ENCODE data around the gene TIMM17A.
"Not testable (repeated sequence)": the region's sequence is repeated elsewhere in the genome, so short reads cannot be mapped to it uniquely, and the experiment has no call there.

Gene TIMM17A

DNA sequence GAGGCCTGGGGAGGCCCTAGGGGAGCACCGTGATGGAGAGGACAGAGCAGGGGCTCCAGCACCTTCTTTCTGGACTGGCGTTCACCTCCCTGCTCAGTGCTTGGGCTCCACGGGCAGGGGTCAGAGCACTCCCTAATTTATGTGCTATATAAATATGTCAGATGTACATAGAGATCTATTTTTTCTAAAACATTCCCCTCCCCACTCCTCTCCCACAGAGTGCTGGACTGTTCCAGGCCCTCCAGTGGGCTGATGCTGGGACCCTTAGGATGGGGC is 60.3 kb downstream of the TIMM17A start:
- DNase-seq (ENCODE audit: low read depth in 2 of 2): no peak

DNA sequence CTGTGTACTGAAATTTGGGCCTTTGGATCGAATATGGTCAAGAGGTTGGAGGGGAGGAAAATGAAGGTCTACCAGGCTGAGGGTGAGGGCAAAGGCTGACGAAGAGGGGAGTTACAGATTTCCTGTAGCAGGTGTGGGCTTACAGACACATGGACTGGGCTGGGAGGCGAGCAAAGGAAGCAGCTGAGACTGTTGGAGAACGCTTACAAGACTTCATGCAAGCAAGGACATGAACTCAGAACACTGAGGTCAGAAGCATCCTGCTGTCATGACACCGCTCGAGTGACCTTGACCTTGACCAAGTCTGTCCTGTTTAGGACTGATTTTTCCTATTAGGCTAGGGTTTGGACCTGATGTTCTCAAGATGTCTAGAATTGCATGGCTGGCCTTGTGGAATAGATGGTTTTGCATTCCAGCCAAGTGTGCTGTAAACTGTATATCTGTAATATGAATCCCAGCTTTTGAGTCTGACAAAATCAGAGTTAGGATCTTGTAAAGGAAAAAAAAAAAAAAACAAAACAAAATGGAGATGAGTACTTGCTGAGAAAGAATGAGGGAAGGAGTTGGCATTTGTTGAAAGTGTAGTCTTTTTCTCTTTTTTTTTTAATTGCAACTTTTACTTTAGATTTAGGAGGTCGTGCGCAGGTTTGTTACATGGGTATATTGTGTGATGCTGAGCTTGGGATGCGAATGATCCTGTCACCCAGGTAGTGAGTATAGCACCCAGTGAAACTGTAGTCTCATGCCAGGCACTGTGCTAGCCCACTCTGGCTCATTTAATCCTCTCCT is 60.9 kb downstream of the TIMM17A start:
- no peak for DNase-seq (ENCODE audit: low read depth in 2 of 2)

- DNase-seq (ENCODE audit: low read depth in 2 of 2): no peak
Observed at GRCh38 chr1:202016811-202017748, 61.8 kb downstream of the TIMM17A start.

DNA sequence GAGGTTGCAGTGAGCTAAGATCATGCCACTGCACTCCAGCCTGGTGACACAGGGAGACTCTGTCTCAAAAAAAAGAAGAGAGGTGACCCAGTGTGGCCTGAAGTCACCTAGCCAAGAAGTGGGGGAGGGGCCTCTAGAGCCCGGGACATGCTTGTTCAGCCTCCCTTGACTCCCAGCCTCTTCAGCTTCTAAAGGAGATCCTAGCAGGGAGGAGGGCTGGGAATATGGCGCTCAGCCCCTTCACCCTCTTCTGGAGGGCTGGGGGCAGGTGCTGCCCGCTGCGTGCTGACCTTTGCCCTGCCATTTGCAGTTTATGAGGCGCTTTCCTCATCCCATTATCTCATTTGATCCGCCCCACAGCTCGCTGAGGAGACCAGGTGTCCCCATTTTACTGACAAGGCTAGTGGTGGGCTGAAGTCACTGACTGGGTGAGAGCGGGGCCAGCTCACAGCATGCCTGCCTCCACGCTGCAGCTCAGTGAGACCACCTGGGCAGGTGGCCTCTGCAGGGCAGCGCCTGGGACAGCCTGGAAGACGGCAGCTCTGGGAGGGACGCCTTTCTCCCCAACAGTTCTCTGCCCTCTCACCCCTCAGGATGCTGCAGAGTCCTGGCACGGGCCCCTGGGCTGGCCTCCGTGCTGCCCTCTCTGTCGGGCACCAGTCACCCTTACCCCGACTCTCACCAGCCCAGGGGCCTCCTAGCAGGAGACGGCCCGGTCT is 62.6 kb downstream of the TIMM17A start:
- DNase-seq (ENCODE audit: low read depth in 2 of 2): no peak

- no peak for DNase-seq (ENCODE audit: low read depth in 2 of 2)
Observed at GRCh38 chr1:202018468-202019234, 63.3 kb downstream of the TIMM17A start.

- DNase-seq (ENCODE audit: low read depth in 2 of 2): not testable (repeated sequence)
Observed at GRCh38 chr1:202019235-202019558, 63.9 kb downstream of the TIMM17A start.
